NCI-H2029 treated with DMSO at 0.1 percent for 48 hours (cell line): ENCODE results near the gene CDKAL1.
"Not testable (repeated sequence)": the region's sequence is repeated elsewhere in the genome, so short reads cannot be mapped to it uniquely, and the experiment has no call there.

Experiments used
- DNase-seq: peaks from one replicate; lab custom pipeline; 2025; lab: John Stamatoyannopoulos, UW

Gene CDKAL1

DNA sequence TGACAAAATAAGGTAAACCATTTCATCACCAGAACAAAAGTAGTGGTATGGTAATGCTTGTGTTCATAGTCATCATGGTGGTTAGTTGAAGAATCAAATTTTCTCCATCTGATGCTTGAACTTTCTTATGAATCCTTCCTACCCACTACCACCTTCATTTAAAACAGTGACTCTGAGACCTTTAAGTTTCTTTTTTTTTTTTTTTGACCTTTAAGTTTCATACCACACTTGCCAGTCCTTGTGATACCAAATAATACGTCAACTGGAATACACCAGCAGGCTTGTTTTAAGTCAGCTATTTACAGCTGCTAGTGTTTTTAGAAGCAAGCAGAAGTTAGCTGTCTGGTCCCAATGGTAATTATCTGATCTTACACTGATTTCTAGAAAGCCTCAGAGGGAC lies 645.9 kb downstream of the CDKAL1 start:
- no peak for DNase-seq

DNA sequence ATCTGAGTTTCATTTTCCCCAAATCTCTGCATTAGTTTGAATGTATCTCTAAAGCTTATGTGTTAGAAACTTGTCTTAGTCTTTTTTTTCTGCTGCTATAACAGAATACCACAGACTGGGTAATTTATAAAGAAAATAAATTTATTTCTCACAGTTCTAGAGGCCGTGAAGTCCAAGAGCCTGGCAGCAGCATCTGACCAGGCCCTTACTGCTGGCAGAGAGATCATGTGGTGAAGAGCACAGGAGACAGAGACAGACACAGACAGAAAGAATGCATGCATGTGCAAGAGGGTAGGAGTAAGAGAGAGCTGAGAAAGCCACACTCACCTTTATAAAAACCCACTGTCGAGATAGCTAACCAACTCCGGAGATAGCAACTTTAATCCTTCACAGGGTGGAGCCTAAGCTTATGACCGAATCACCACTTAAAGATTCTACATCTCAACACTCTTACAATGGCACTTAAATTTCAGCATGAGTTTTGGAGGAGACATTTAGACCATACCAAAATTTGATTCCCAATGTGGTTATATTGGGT lies 646.6 kb downstream of the CDKAL1 start:
- DNase-seq = no peak

DNA sequence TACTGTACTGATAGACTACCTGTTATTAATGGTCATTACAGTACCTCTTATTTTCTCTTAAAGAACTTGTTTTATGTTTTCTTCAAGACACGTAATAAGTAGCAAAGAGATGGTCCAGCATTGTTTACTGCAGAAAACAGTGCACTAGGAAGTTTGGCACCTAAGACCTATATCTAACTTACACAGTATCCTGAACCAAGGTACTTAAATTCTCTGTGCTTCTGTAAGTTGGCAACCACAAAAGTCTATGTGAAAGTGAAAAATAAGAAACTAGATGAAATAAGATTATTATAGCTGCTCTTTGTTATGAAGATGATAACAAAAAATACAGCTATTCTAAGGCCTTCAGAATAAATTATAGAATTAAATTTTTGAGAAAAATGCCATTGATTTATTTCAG lies 647.6 kb downstream of the CDKAL1 start:
- DNase-seq = no peak

DNA sequence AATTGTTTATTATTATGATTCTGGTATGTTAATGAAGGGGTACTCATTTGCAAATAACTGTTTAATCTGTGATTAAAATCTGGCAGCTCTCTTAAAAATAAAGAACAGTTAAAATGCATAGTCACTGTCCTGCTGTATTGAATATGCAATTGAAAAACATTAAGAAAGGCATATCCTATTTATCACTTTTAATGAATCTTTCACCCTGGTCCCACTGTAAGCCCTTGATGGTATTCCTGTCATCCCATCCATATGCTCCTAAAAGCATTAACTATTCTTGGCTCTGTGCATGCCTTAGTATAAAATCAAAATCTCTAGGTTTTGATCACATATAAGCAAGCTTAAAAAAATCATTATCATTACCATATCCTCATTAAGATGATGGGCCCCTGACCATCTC lies 648.3 kb downstream of the CDKAL1 start:
- no peak for DNase-seq

DNA sequence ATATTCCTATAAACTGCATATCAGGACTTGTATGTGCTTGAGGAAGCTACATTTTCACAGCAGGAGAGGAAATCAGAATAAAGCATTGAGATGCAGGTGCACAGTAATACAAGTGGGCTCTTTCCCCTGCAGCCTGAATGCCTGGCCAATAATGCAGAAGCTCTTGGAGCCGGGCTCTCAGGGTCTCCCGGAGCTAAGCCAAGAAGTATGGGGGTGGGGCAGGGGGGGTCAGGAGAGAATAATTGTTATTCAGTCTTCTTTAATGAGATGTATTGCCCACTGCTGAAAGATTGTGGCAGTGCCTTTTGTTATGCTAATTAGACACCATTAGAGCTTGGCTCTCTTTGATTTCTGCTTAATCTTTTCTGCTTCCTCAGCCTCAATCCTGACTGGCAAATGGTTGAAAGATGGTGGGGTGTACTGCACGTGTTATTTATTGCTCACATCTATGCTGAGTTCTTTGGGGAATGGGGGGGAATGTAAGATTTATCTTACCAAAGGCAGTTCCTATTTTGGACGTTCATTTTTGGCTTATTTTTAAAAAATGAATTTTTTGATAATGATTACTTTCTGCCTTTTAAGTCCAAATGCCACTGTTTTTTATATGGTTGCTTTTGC lies 651.7 kb downstream of the CDKAL1 start:
- DNase-seq = peak; percentile 95

DNA sequence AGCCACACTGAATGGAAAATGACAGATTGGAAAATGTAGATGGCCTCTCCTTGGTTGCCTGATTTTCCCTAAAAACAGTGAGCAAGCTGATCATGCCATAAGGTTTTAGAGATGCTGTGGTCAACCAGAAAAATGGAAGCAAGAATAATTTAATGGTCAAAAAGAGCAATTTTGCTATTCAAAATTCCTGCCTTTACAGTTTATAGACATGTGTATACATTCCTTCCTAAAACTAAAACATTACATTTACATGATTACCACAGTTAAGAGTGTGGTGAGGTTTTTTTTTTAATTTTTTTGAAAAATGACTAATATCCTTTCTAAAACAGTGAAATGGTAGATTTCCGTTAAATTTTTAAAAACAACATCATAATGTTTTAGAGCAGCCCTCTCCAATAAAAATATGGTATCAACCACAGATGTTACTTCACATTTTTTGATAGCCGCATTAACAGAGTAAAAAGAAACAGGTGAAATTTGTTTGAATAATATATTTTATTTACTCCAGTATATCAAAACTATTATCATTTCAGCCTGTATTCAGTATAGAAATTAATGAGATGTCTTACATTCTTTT lies 652.3 kb downstream of the CDKAL1 start:
- no peak for DNase-seq

DNA sequence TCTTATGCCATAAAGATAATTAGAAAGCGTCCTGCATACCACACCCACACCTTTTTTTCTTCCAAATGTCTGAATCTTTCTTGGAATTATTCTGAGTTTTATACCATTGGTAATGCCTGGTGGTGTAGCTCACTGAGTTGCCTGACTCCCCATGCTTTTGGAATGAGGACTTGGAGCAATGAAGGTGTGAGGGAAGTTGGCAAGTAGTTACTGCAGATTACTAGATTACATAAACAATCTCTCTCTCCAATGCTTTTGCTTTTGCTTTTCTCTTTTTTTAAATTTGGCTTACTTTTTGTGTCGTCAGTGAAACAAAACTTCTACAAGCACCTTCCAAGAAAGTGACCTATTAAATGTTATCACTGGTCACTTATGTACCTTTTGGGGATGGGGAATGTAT lies 653.2 kb downstream of the CDKAL1 start:
- no peak for DNase-seq

DNA sequence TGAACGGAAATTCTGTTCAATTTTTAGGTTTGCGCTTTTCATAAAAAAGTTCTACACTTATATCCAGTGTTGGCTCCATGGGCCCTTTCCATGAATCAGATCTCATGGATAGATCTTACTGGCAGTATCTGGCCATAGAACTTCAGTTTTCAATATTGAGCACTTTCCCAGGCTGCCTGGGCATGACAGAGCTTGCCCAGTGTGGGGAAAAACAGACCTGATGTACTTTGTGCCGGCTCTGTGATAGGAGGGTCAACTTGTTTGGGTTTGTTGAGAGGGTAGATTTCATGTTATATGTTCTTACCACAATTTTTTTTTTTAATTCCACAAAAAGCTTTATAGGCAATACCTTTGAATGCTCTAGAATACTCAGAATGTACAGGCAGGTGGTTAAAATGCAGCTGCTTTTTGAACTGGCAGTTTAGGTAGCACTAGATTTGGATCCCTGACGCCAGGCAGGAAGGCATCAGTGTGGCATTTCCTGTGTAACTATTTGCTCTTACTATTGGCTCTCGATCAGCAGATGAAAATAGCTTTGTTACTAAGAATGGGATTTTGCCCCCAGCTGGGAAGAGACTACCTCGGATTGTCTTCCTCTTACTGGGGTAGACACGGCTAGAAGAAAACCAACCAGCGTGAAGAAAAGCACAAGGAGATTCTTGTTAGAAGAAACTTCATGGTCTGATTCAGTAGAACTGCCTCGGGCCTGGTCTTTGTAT lies 654.4 kb downstream of the CDKAL1 start:
- peak; percentile 51 for DNase-seq

DNA sequence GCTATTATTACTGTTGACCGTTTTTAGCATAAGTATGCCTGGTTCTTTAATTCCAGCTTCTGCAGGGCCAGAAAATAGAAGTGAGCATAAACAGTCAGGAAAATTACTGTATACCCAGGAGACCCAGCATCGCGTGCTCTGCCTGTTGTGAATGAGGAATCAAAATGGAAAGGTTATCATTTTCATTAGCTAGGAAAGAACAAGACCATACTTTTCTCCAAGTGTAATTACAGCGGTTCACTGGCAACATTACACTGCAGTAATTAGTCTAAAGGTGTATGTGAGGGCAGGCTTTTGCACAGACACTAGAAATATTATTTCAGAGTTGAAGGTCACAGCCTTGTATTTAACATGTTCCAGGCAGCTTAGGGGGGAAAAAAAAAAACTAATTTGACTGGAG lies 655.5 kb downstream of the CDKAL1 start:
- DNase-seq = no peak

DNA sequence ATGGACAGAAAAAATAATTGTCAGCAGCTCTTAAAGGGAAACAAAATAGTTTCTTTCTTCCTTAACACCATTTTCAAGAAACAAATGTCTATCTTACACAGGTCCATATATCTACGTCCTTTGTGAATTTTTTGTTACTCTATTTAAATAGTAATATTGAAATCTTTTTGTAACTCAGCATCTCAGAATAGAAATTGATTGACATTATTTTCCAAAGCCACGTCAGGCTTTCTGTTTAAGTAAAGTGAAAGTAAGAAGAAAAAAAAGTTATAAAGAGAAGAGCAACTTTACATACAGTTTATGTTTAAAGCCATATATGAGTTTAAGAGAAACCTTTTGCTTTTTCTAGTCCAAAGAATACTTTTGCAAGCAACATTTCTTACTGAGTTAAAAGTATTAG lies 656.4 kb downstream of the CDKAL1 start:
- no peak for DNase-seq

DNA sequence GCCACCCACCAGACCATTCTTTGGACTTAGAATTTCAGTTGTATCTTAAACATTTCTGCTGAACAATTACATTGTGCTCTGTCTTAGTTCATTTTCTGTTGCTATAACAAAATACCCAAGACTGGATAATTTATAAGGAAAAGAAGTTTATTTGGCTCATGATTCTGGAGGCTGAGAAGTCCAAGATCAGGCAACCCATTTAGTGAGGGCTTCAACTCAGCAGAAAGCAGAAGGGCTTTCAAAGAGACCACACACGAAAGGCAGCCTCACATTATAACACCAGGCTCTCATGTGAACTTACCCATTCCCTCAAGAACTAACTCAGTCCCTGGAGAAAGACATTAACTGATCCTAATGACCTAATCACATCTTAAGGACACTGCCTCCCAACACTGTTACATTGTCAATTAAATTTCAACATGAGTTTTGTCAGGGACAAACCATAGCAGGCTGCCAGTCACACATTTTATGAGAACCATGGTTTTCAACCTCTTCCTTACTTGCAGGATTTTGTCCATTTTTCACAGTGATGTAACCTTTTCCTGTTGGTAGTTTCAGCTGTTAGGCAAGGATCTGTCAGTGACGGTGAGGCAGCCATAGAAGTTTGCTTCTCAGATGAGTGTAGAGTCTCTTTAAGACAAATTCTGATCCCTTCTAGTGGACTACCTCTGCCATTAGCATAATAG lies 659.7 kb downstream of the CDKAL1 start:
- no peak for DNase-seq

DNA sequence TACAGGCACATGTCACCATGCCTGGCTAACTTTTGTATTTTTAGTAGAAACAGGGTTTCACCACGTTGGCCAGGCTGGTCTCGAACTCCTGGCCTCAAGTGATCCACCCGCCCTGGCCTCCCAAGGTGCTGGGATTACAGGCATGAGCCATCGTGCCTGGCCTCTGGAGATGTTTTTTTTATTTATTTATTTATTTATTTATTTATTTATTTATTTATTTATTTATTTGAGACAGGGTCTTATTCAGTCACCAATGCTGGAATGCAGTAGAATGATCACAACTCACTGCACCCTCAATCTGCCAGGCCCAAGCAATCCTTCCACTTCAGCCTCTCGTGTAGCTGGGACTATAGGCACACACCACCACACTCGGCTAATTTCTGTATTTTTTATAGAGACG lies 661.0 kb downstream of the CDKAL1 start:
- DNase-seq = not testable (repeated sequence)

DNA sequence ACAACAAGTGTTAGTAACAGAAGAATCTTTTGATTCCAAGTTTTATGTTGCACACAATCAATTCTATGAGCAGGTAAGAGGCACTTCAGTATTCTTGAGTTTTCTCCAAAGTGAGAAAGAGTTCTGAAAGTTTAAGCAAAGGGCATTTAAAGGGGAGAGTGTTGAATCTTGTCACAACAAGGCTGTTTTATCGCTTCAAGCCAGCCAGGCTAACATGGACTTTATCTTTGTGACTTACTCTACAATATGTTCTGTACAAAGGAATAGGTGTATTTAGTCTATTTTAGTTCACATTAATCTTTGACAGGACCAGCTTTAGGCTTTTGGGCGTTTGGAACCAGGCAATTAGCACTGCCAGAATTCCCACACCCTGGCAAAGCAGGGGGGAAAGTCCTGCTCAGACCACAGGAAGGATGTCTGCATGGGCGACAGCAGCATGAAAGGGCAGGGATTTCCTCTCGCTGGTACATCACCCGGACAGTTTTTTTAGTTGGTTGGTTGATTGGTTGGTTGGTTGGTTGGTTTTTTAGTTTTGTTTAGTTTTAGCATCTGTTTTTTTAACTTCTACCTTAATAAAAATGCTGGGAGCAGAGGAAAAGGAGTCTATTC lies 663.9 kb downstream of the CDKAL1 start:
- DNase-seq = no peak

DNA sequence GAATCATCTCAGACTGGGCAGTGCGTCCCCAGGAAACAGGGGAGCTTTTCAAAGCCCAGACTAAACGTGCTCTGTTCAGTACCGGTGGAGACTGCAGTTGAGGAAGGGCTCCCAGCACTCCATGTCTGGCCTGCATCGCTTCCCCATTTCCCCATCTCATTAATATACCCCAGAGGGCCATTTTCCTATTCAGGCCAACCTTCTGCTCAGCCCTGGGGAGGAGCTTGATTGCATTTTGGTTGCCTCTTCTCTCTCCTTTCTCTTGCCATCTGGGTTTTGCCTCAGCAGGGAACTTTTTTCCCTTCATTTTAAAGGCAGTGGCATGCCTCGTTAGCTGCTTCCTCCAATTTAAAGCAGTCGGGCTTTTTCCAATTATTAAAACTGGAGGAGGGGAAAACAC lies 665.0 kb downstream of the CDKAL1 start:
- DNase-seq = no peak

DNA sequence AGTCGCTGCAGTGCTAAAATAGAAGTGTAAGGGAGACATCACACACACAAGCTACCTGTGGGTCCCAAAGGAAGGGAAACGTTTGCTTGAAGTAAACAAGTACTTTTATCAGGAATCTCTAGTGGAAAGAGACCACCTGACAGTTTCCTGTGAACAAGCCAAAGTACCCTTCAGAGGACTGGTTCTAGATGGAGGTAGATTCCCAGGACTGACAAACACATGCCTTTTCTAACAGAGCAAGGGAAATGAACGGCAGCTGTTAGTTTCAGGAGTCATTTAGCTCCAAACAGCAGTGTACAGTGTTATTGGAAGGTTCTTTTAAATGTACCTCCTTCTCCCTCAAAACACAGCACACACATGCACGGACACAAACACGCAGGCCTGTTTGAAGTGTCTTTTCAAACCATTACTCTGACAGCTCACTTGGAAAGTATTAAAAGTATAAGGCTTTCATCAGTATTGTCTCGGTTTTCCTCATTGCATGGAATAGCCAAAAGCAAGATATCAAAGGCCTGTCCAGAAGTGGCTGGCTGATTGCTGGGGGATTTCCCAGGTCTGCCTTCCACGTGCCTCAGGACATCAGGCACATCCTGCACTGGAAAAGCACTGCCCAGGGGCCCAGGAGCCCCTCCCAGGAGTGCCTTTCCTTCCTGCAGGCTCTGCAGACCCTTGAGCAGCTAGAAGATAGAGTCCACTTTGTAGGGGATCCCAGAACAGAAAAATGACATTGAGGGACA lies 666.0 kb downstream of the CDKAL1 start:
- DNase-seq = peak; percentile 76

DNA sequence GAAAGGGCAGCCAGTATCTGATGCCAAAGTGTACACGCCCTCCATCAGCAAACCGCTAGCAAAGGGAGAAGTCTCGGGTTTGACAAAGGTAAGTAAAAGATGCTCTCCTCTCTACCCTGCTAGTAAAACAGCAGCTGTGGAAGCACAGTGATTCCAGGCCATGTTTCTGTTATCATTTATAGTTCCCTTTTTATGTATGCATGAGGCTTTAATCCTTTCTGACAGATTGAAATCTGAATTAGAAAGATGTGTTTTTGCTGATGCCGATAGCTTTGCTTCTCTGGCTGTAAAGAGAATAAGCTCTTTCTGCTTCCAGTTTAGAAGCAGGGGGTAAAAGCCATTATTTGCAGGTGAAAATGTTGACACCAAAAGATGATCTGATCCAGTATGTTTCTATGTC lies 666.9 kb downstream of the CDKAL1 start:
- peak; percentile 97 for DNase-seq

DNA sequence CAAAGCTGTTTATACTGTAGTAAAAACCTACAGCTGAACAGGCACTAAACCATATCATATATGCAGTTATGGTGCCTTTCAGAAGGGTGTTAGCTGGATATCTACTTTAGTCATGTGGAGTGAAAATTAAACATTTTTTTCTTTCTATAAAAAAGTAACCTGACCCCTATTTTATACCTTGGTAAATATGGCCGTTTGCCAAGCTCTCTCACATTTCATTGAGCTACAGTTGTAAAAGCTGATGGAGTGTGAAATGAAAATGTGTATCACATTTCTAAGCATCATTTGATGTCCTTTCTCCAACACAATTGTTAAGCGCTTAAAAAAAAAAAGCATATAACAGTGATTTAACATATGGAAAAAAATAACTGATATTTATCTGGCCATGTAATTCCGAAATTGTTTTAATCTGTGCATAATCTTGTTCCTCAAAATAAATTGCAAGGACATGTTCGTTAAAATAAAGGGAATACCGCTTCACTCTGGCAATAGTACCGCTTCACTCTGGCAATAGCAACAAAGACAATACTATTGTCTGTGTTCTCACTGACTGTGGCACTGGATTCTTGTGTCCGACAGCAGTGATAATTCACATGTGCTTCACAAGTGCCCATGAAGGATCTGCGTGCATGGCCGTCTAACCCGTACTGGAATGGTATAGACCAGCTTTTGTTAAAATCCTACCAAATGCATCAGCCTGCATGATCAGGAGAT lies 667.5 kb downstream of the CDKAL1 start:
- DNase-seq = peak; percentile 99

DNA sequence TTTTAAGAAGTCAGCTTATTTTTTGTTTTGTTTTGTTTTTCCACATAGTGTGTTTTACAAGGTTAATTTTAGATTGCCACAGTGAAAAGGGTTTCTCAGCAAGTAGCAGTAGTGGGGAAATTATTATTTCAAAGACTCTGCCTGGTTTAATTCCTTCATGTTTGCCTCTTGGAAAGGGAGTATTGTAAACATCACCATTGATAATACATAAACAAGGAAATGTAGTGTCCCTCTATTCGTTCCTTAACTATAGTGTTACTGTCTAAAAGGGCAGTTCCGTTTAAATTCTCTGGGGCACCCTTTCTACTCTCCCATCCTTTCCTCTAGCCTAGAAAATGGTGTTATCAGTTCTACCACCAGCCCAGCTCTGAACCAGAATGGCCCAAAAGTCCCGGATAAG lies 668.3 kb downstream of the CDKAL1 start:
- DNase-seq = no peak

DNA sequence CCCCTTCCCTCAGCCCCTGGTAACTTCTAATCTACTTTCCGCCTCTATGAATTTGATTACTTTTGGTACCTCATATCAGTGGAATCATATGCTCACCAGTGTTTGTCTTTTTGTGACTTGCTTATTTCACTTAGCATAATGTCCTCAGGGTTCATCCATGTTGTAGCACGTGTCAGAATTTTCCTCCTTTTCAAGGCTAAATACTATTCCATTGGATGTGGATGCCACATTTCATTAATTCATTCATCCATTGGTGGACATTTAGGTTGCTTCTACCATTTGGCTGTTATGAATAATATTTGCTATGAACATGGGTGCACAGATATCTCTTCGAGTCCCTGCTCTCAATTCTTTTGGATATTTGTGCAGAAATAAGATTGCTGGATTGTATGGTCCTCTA lies 670.7 kb downstream of the CDKAL1 start:
- DNase-seq = no peak

DNA sequence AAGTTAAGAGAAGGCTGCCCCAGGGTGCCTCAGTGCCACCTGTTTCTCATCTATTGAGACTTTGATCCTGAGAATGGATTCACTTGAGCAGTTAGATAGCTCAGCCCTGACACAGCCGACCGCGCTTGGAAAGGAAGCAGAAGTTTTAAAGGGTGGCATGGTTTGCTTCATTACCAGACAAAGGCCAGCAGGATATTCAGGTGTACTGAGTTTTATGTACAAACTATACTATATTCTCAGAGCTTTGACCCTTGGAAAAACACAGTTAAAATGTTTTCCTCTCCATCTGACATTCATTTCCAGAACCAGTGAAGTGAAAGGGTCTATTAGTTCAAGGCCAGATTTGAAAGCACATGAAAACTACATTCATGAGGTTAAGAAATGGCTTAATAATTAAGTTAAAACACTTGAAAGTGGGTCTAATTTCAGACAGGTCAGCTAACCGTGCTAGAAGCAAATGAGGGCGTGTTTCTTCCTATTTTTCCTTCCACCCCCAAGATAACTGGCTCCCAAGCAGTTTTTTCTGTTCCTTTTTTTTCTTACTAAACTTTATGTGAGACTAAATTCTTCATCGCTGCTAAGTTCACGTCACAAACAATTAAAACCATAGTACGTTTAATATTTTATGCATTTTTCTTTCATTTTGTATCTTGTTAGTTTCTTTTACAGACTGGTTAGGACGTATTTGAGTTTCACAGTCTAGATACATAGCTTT lies 674.0 kb downstream of the CDKAL1 start:
- DNase-seq = no peak
